Mesendoderm (in vitro differentiated cells): ENCODE data around the gene DHX57.

Experiments used
- DNase-seq: peaks from one replicate; pipeline ENCODE4 v3.0.0; 2013
- H2AK5ac ChIP-seq: 2 replicates; pipeline ENCODE4 v1.6.1; 2013; ENCODE audit warnings: low read length, inconsistent platforms
- H2BK120ac ChIP-seq: 2 replicates; pipeline ENCODE4 v1.6.1; 2013; ENCODE audit warnings: low read depth, mild to moderate bottlenecking, low read length, moderate library complexity, mixed read lengths
- H2BK15ac ChIP-seq: replicated peaks from 2 replicates; pipeline ENCODE4 v1.6.1; 2013; ENCODE audit warnings: low read depth, mild to moderate bottlenecking, moderate library complexity
- H2BK5ac ChIP-seq: 2 replicates; pipeline ENCODE4 v1.6.1; 2013; ENCODE audit warnings: low read length, inconsistent platforms
- H3K18ac ChIP-seq: 2 replicates; pipeline ENCODE4 v1.6.1; 2013; ENCODE audit warnings: mild to moderate bottlenecking, low read length, mixed read lengths
- H3K23ac ChIP-seq: one replicate; pipeline ENCODE4 v1.6.1; 2013; ENCODE audit warnings: low read length
- H3K27ac ChIP-seq: 2 replicates; pipeline ENCODE4 v1.5.1; 2013; ENCODE audit warnings: low read depth, mild to moderate bottlenecking, inconsistent platforms, low read length, moderate library complexity
- H3K27me3 ChIP-seq: 2 replicates; pipeline ENCODE4 v1.6.1; 2013; ENCODE audit warnings: low read length, control low read depth, mild to moderate bottlenecking, inconsistent platforms; ENCODE audit not compliant: insufficient read depth, poor library complexity
- H3K36me3 ChIP-seq: 2 replicates; pipeline ENCODE4 v1.6.1; 2013; ENCODE audit warnings: low read length, inconsistent platforms; ENCODE audit not compliant: control insufficient read depth, insufficient read depth
- H3K4ac ChIP-seq: one replicate; pipeline ENCODE4 v1.6.1; 2013; ENCODE audit warnings: low read depth, mild to moderate bottlenecking, low read length, moderate library complexity
- H3K4me1 ChIP-seq: 2 replicates; pipeline ENCODE4 v1.6.1; 2013; ENCODE audit warnings: low read depth, low read length, inconsistent platforms; ENCODE audit not compliant: control insufficient read depth
- H3K4me2 ChIP-seq: 2 replicates; pipeline ENCODE4 v1.6.1; 2013; ENCODE audit warnings: low read length
- H3K4me3 ChIP-seq: 2 replicates; pipeline ENCODE4 v1.5.1; 2013; ENCODE audit warnings: mild to moderate bottlenecking, low read length
- H3K56ac ChIP-seq: one replicate; pipeline ENCODE4 v1.6.1; 2013; ENCODE audit warnings: low read length
- H3K79me1 ChIP-seq: 2 replicates; pipeline ENCODE4 v1.6.1; 2013; ENCODE audit warnings: low read length, inconsistent platforms
- H3K79me2 ChIP-seq: 2 replicates; pipeline ENCODE4 v1.6.1; 2013; ENCODE audit warnings: mild to moderate bottlenecking, low read length; ENCODE audit not compliant: control insufficient read depth, insufficient read depth
- H3K9ac ChIP-seq: 2 replicates; pipeline ENCODE4 v1.6.1; 2013; ENCODE audit warnings: low read length, inconsistent platforms
- H4K5ac ChIP-seq: one replicate; pipeline ENCODE4 v1.6.1; 2013; ENCODE audit warnings: low read length
- H4K8ac ChIP-seq: one replicate; pipeline ENCODE4 v1.6.1; 2013; ENCODE audit warnings: low read depth, mild to moderate bottlenecking, control low read depth, low read length, moderate library complexity
- WGBS: extraction: QIAGEN DNeasy Blood & Tissue Kit; methylation state at CpG from one replicate; pipeline ENCODE4 v1.1.7; 2013; ENCODE audit warnings: low lambda C conversion rate, missing lambda C conversion rate; ENCODE audit not compliant: insufficient coverage; ENCODE audit errors: extremely low coverage; 5-methylcytosine and 5-hydroxymethylcytosine counted together

The DHX57 gene

DNA sequence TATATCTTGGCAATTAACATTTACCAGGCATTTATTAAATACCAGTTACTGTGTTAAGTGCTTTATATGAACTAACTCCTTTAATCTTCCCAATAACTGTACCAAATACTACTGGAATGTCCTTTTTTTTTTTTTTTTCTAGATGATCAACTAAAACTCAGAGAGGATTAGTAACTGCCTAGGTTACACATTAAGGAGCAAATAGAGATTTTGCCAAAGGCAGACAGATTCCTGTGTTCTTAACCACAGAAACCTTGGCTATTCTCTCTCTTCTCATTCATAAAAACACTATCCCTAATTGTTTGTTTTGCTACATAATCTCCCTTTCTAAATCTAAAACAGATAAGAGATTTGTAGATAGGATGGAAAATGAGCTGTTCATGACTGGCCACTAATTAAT, 13.3 kb downstream of the DHX57 start:
- H3K27ac ChIP-seq, result no peak overlapping the region
- no peak for DNase-seq
- no peaks in the 10 kb centered on the region for H3K79me1 ChIP-seq
- no peak overlapping the region for H2AK5ac ChIP-seq
- H3K4me1 ChIP-seq, result no peaks in the 10 kb centered on the region
- no peak overlapping the region for H2BK120ac ChIP-seq
- no peak overlapping the region for H4K5ac ChIP-seq
- H3K27me3 ChIP-seq, result no peaks in the 10 kb centered on the region
- H3K79me2 ChIP-seq, result no peaks in the 10 kb centered on the region
- H2BK15ac ChIP-seq, result no peak overlapping the region
- no peaks in the 10 kb centered on the region for H3K36me3 ChIP-seq
- no peak overlapping the region for H4K8ac ChIP-seq
- H3K18ac ChIP-seq, result no peak overlapping the region
- no peak overlapping the region for H2BK5ac ChIP-seq
- H3K9ac ChIP-seq, result no peak overlapping the region
- no peak overlapping the region for H3K4me2 ChIP-seq
- no peak overlapping the region for H3K23ac ChIP-seq
- H3K56ac ChIP-seq, result no peak overlapping the region
- no peak overlapping the region for H3K4ac ChIP-seq
- no peak overlapping the region for H3K4me3 ChIP-seq

DNA sequence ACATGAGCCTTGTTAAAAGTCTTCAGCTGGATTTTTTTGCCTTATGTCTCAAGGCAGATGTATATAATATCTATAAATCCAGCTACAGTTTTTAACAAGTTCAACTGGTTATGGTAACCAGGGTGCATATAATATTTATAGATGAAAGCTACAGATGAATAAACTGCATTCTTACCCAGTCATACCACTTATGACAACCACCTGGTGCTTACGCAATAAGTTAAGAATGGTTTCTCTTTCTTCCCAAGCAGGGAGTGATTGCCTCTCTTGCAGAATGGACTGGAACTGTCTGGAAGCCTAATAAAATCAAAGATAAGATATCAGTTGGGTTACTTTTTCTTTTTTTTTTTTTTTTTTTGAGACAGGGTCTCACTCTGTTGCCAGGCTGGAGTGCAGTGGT, 19.6 kb downstream of the DHX57 start:
- Histone ChIP-seq H3K9ac (no peak overlapping the region), H3K4me1 (no peaks in the 10 kb centered on the region), H3K79me1 (no peaks in the 10 kb centered on the region), H3K27me3 (no peaks in the 10 kb centered on the region), H2BK15ac (no peak overlapping the region), H2AK5ac (no peak overlapping the region), H4K8ac (no peak overlapping the region), H4K5ac (no peak overlapping the region), H3K18ac (no peak overlapping the region), H2BK120ac (no peak overlapping the region), H3K27ac (no peak overlapping the region), H3K36me3 (no peaks in the 10 kb centered on the region), H3K79me2 (no peaks in the 10 kb centered on the region), H3K4me3 (no peak overlapping the region), H3K56ac (no peak overlapping the region), H3K4ac (no peak overlapping the region), H2BK5ac (no peak overlapping the region), H3K4me2 (no peak overlapping the region), H3K23ac (no peak overlapping the region)
- DNase-seq, result no peak
- no CpG with 5 or more reads among the region's 1 CpG for WGBS

DNA sequence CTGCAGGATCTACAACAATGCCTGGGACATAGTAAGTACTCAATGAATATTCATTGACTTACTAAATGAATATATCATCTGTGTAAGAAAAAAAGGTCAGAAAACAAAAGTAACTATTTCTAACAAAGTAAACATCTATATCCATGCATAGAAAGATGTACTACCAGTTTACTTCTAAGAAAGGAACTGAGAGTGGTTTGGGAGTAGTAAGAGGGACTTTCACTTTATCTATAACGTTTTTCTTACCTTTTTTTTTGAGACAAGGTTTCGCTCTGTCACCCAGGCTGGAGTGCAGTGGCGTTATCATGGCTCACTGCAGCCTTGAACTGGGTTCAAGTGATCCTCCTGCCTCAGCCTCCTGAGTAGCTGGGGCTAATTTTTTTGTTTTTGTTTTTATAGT, 25.7 kb downstream of the DHX57 start:
- no peak for DNase-seq
- WGBS, result no CpG with 5 or more reads among the region's 3 CpGs
- H3K4me2 ChIP-seq, result no peak overlapping the region

DNA sequence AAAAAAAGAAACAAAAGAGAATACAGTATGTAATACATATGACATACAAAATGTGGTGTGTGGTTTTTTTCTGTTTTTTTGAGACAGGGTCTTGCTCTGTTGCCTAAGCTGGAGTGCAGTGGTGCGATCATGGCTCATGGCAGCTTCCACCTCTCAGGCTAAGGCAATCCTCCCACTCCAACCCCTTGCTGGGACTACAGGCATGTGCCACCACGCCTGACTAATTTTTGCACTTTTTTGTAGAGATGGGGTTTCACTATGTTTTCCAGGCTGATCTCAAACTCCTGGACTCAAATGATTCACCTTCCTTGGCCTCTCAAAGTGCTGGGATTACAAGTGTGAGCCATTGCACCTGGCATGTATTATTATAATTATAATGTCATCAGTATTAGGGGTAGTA, 38.9 kb downstream of the DHX57 start:
- no peak for DNase-seq
- H3K79me2 ChIP-seq, result no peaks in the 10 kb centered on the region
- H2BK5ac ChIP-seq, result no peak overlapping the region
- peaks cover 1% of the 10 kb centered on the region for H3K36me3 ChIP-seq
- H3K27ac ChIP-seq, result no peak overlapping the region
- no peak overlapping the region for H3K4ac ChIP-seq
- no peak overlapping the region for H3K4me3 ChIP-seq
- no peak overlapping the region for H3K4me2 ChIP-seq
- H2BK120ac ChIP-seq, result no peak overlapping the region
- no CpG with 5 or more reads among the region's 2 CpGs for WGBS
- no peak overlapping the region for H4K8ac ChIP-seq
- no peak overlapping the region for H3K9ac ChIP-seq
- no peaks in the 10 kb centered on the region for H3K27me3 ChIP-seq
- no peak overlapping the region for H3K23ac ChIP-seq
- H2BK15ac ChIP-seq, result no peak overlapping the region
- H3K18ac ChIP-seq, result no peak overlapping the region
- H2AK5ac ChIP-seq, result no peak overlapping the region
- H4K5ac ChIP-seq, result no peak overlapping the region
- H3K4me1 ChIP-seq, result no peaks in the 10 kb centered on the region
- no peaks in the 10 kb centered on the region for H3K79me1 ChIP-seq
- H3K56ac ChIP-seq, result no peak overlapping the region

More for the DNA sequence above, 25.7 kb downstream of the DHX57 start:
- Histone ChIP-seq H4K8ac (no peak overlapping the region), H3K4me3 (no peak overlapping the region), H3K79me1 (no peaks in the 10 kb centered on the region), H3K36me3 (no peaks in the 10 kb centered on the region), H3K4me1 (no peaks in the 10 kb centered on the region), H3K23ac (no peak overlapping the region), H2BK15ac (no peak overlapping the region), H3K18ac (no peak overlapping the region), H3K9ac (no peak overlapping the region), H4K5ac (no peak overlapping the region), H2AK5ac (no peak overlapping the region), H3K27ac (no peak overlapping the region), H2BK120ac (no peak overlapping the region), H3K27me3 (no peaks in the 10 kb centered on the region), H2BK5ac (no peak overlapping the region), H3K79me2 (no peaks in the 10 kb centered on the region), H3K56ac (no peak overlapping the region), H3K4ac (no peak overlapping the region)

DNA sequence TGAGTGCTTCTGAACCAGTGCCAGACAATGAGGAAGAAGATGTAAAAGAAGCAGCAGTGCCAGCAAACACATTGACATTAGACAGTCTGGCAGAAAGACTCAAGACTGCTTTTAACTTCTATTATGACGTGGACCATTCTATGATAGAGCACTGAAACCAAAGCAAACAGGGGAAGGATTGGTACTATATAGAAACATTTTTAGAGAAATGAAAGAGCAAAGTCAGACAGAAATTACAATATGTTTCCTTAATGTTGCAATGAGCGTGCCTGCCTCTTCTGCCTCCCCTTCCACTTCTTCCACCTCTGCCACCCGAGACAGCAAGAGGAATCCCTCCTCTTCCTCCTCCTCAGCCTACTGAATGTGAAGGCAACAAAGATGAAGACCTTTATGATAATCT, 39.7 kb downstream of the DHX57 start:
- no peak overlapping the region for H2AK5ac ChIP-seq
- H4K8ac ChIP-seq, result no peak overlapping the region
- H3K27me3 ChIP-seq, result no peaks in the 10 kb centered on the region
- no peak overlapping the region for H2BK120ac ChIP-seq
- H3K18ac ChIP-seq, result no peak overlapping the region
- WGBS, result no CpG with 5 or more reads among the region's 3 CpGs
- no peaks in the 10 kb centered on the region for H3K79me1 ChIP-seq
- H3K4me1 ChIP-seq, result no peaks in the 10 kb centered on the region
- H3K4me2 ChIP-seq, result no peak overlapping the region
- H3K36me3 ChIP-seq, result peaks cover 1% of the 10 kb centered on the region
- no peak overlapping the region for H3K56ac ChIP-seq
- no peak overlapping the region for H3K23ac ChIP-seq
- no peak overlapping the region for H3K9ac ChIP-seq
- no peak overlapping the region for H3K4me3 ChIP-seq
- H3K4ac ChIP-seq, result no peak overlapping the region
- H3K79me2 ChIP-seq, result no peaks in the 10 kb centered on the region
- H2BK15ac ChIP-seq, result no peak overlapping the region
- no peak overlapping the region for H4K5ac ChIP-seq
- H2BK5ac ChIP-seq, result no peak overlapping the region
- no peak for DNase-seq
- H3K27ac ChIP-seq, result no peak overlapping the region

DNA sequence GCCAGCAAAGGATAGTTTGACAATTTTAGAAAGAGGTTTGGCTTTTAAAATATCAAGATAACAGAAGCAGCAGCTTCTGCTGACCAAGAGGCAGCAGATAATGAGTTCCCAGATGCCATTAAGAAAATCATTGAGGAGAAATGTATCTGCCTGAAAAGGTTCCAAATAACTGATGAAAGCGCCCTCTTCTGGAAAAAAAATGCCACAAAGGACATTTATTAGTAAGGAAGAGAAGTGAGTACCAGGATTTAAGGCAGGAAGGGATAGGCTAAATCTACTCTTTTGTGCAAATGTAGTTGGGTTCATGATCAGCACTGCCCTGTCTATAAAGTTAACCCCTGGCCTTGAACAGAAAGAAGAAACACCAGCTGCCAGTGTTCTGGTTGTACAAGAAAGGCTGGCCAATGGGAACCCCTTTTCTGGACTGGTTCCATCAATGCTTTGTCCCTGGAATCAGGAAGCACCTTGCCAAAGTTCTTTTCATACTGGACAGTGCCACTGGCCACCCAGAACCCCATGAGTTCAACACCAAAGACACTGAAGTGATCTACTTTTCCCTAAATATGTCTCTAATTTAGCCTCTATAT, 40.6 kb downstream of the DHX57 start:
- no peak overlapping the region for H3K4me2 ChIP-seq
- no CpG with 5 or more reads among the region's 1 CpG for WGBS
- DNase-seq, result peak; percentile 48

More for the DNA sequence above, 40.6 kb downstream of the DHX57 start:
- Histone ChIP-seq H4K8ac (no peak overlapping the region), H2BK15ac (no peak overlapping the region), H3K79me1 (no peaks in the 10 kb centered on the region), H2AK5ac (no peak overlapping the region), H3K27ac (no peak overlapping the region), H3K4me3 (no peak overlapping the region), H2BK5ac (no peak overlapping the region), H3K79me2 (no peaks in the 10 kb centered on the region), H2BK120ac (no peak overlapping the region), H3K18ac (no peak overlapping the region), H3K27me3 (no peaks in the 10 kb centered on the region), H3K9ac (no peak overlapping the region), H3K4ac (no peak overlapping the region), H3K56ac (no peak overlapping the region), H4K5ac (no peak overlapping the region), H3K4me1 (no peaks in the 10 kb centered on the region), H3K23ac (no peak overlapping the region), H3K36me3 (peaks cover 1% of the 10 kb centered on the region)
